HepG2 (cell line): ENCODE measurements around the gene GDF15. TPM values are rescaled to one million over a fixed set of nuclear protein-coding genes. Genes with fewer than 3 reads are reported as not detected.
A peak's percentile ranks its signal among the peaks of the same experiment; 100 is the strongest.

Experiments
- ARNT ChIP-seq: fragments of 450-650 bp; IDR thresholded peaks from 2 replicates; pipeline ENCODE4 v1.6.1; 2017
- ATF3 ChIP-seq: sonication (generic); formaldehyde crosslinking; IDR thresholded peaks from 2 replicates; pipeline ENCODE4 v1.4.0; 2020; ENCODE audit warnings: missing genetic modification reagents
- ELF3 ChIP-seq: IDR thresholded peaks from 2 replicates; pipeline ENCODE4 v1.6.1; 2016; ENCODE audit warnings: missing genetic modification reagents, missing compliant biosample characterization
- GPN1 ChIP-seq: sonication (generic); formaldehyde crosslinking; IDR thresholded peaks from 2 replicates; pipeline ENCODE4 v1.5.1; 2020; ENCODE audit warnings: missing genetic modification reagents, borderline replicate concordance
- HINFP ChIP-seq: sonication (generic); formaldehyde crosslinking; IDR thresholded peaks from 2 replicates; pipeline ENCODE4 v1.4.0; 2020; ENCODE audit warnings: low read depth, mild to moderate bottlenecking, missing genetic modification reagents
- HMG20A ChIP-seq: IDR thresholded peaks from 2 replicates; pipeline ENCODE4 v1.6.1; 2016; ENCODE audit warnings: borderline replicate concordance
- HOXD1 ChIP-seq: sonication (generic); formaldehyde crosslinking; IDR thresholded peaks from 2 replicates; pipeline ENCODE4 v1.5.0; 2020; ENCODE audit warnings: missing genetic modification reagents
- NR2F1 ChIP-seq, 2 experiments: fragments of 450-650 bp in 1 of 2; formaldehyde crosslinking in 1 of 2; IDR thresholded peaks; 2 replicates each; pipeline versions ENCODE4 v1.5.0 to v1.6.1; 2016 to 2020; ENCODE audit warnings: mild to moderate bottlenecking in 1 of 2, missing compliant biosample characterization in 1 of 2, missing genetic modification reagents in 1 of 2, moderate library complexity in 1 of 2
- PATZ1 ChIP-seq: sonication (generic); formaldehyde crosslinking; IDR thresholded peaks from 2 replicates; pipeline ENCODE4 v1.4.0; 2020; ENCODE audit warnings: missing genetic modification reagents
- PHF21A ChIP-seq: sonication (generic); formaldehyde crosslinking; IDR thresholded peaks from 2 replicates; pipeline ENCODE4 v1.5.0; 2020; ENCODE audit warnings: mild to moderate bottlenecking, missing genetic modification reagents
- RNF219 ChIP-seq: sonication (generic); formaldehyde crosslinking; IDR thresholded peaks from 2 replicates; pipeline ENCODE4 v1.5.0; 2020; ENCODE audit warnings: mild to moderate bottlenecking, missing genetic modification reagents
- SETDB1 ChIP-seq: sonication (generic); formaldehyde crosslinking; IDR thresholded peaks from 2 replicates; pipeline ENCODE4 v1.5.1; 2020; ENCODE audit warnings: missing genetic modification reagents, mild to moderate bottlenecking, borderline replicate concordance
- SNAPC2 ChIP-seq: sonication (generic); formaldehyde crosslinking; IDR thresholded peaks from 2 replicates; pipeline ENCODE4 v1.8.1; 2022; ENCODE audit warnings: mild to moderate bottlenecking, missing genetic modification reagents
- SOX5 ChIP-seq: IDR thresholded peaks from 2 replicates; pipeline ENCODE4 v1.6.1; 2016; ENCODE audit warnings: borderline replicate concordance
- SPEN ChIP-seq: sonication (generic); formaldehyde crosslinking; IDR thresholded peaks from 2 replicates; pipeline ENCODE4 v1.5.1; 2020; ENCODE audit warnings: low read depth, mild to moderate bottlenecking, missing genetic modification reagents
- ZBTB7A ChIP-seq: sonication (generic); formaldehyde crosslinking; IDR thresholded peaks from 2 replicates; pipeline ENCODE4 v1.8.0; 2022; ENCODE audit warnings: mild to moderate bottlenecking, missing genetic modification reagents
- ZFP62 ChIP-seq: sonication (generic); formaldehyde crosslinking; IDR thresholded peaks from 2 replicates; pipeline ENCODE4 v1.4.0; 2020; ENCODE audit warnings: missing genetic modification reagents
- ZNF333 ChIP-seq: sonication (generic); formaldehyde crosslinking; IDR thresholded peaks from 2 replicates; pipeline ENCODE4 v1.4.0; 2020; ENCODE audit warnings: mild to moderate bottlenecking, missing genetic modification reagents, borderline replicate concordance
- ZNF354B ChIP-seq: sonication (generic); formaldehyde crosslinking; IDR thresholded peaks from 2 replicates; pipeline ENCODE4 v1.8.0; 2022; ENCODE audit warnings: mild to moderate bottlenecking, missing genetic modification reagents
- ZNF431 ChIP-seq: sonication (generic); formaldehyde crosslinking; IDR thresholded peaks from 2 replicates; pipeline ENCODE4 v1.9.0; 2022; ENCODE audit warnings: missing genetic modification reagents, low read depth, mild to moderate bottlenecking, borderline replicate concordance
- ZNF703 ChIP-seq: sonication (generic); formaldehyde crosslinking; IDR thresholded peaks from 2 replicates; pipeline ENCODE4 v1.5.1; 2020; ENCODE audit warnings: missing genetic modification reagents, mild to moderate bottlenecking, moderate library complexity, borderline replicate concordance
- ZNF788 ChIP-seq: sonication (generic); formaldehyde crosslinking; IDR thresholded peaks from 2 replicates; pipeline ENCODE4 v1.5.0; 2020; ENCODE audit warnings: mild to moderate bottlenecking, missing genetic modification reagents, borderline replicate concordance
- polyA plus RNA-seq, 8 experiments: library from polyadenylated mRNA; depleted of rRNA in 3 of 8; stranded (reverse) in 7 of 8; unstranded in 1 of 8; fragments of >200 nt; fragmentation: Illumina TruSeq in 4 of 8; extraction: Trizol in 4 of 8; gene quantifications; 2 replicates each; pipeline versions ENCODE4 v1.2.1 to v1.2.3, GENCODE V29; 2011 to 2016; ENCODE audit warnings: low read depth in 4 of 8, missing spikeins in 1 of 8, mixed read lengths in 1 of 8; ENCODE audit not compliant: insufficient read depth in 1 of 8
- total RNA-seq, 5 experiments: library from RNA; depleted of rRNA; stranded (reverse); fragments of >200 nt; fragmentation: Illumina TruSeq; extraction: Trizol; gene quantifications; 2 replicates each; pipeline ENCODE4 v1.2.3, GENCODE V29; 2016; ENCODE audit warnings: low read depth in 1 of 5
- TF ChIP-seq, protein P1 (sequence below): sonication (generic); formaldehyde crosslinking; IDR thresholded peaks from 2 replicates; pipeline ENCODE4 v1.4.0; 2020; ENCODE audit warnings: missing genetic modification reagents

Gene GDF15
- total and polyA plus RNA-seq, 2 of the 13 experiments (the other 11 are each of a cell fraction or from before 2014, with no cell fraction given), result 146 to 422 TPM

GRCh38 chr19:18340990-18341868, 44.7 kb upstream of the GDF15 start (continued):
- TF ChIP-seq RNF219 (CRISPR knock-in tag), result peak; percentile 76; the same call in 1 of the 2 replicates
- peak; percentile 63 for TF ChIP-seq ELF3 (CRISPR knock-in tag)
- peak; percentile 33; the same call in 1 of the 2 replicates for TF ChIP-seq HOXD1 (CRISPR knock-in tag)
- 0 out of 2 replicates have a peak, but pooled peaks have one; percentile 7 for TF ChIP-seq ATF3 (CRISPR knock-in tag)
- no peak for TF ChIP-seq ARNT
- TF ChIP-seq ZNF788 (CRISPR knock-in tag), result peak; percentile 22; the same call in 1 of the 2 replicates
- TF ChIP-seq NR2F1 (CRISPR knock-in tag; IDR thresholded peaks at IDR 0.05), result 0 out of 4 replicates have a peak, but pooled peaks of 1 of the 2 experiments have one; percentile 29
- TF ChIP-seq ZNF431 (CRISPR knock-in tag), result no peak
- TF ChIP-seq, protein P1, sequence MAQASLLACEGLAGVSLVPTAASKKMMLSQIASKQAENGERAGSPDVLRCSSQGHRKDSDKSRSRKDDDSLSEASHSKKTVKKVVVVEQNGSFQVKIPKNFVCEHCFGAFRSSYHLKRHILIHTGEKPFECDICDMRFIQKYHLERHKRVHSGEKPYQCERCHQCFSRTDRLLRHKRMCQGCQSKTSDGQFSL (CRISPR knock-in tag), result peak; percentile 84
- 0 out of 2 replicates have a peak, but pooled peaks have one; percentile 24 for TF ChIP-seq ZNF703 (CRISPR knock-in tag)
- TF ChIP-seq HINFP (CRISPR knock-in tag), result peak; percentile 68; the same call in 1 of the 2 replicates
- TF ChIP-seq PATZ1, result peak; percentile 99
- peak; percentile 79; the same call in 1 of the 2 replicates for TF ChIP-seq ZBTB7A (CRISPR knock-in tag)
- peak; percentile 52 for TF ChIP-seq SOX5 (CRISPR knock-in tag)
- TF ChIP-seq ZNF333 (CRISPR knock-in tag), result no peak
- peak; percentile 83; the same call in 1 of the 2 replicates for TF ChIP-seq SNAPC2 (CRISPR knock-in tag)
- TF ChIP-seq HMG20A (CRISPR knock-in tag), result no peak
- peak; percentile 64; the same call in 1 of the 2 replicates for TF ChIP-seq SPEN (CRISPR knock-in tag)
- TF ChIP-seq SETDB1, result no peak
- TF ChIP-seq ZNF354B (CRISPR knock-in tag), result 0 out of 2 replicates have a peak, but pooled peaks have one; percentile 79
- no peak for TF ChIP-seq GPN1 (CRISPR knock-in tag)
- TF ChIP-seq ZFP62 (CRISPR knock-in tag), result 0 out of 2 replicates have a peak, but pooled peaks have one; percentile 24
- peak; percentile 67 for TF ChIP-seq PHF21A (CRISPR knock-in tag)
